Ishikawa (cell line): Measurements from ENCODE around the gene TRAPPC5.

Experiments used
- CEBPB ChIP-seq: IDR thresholded peaks from 2 replicates; pipeline ENCODE4 v1.6.1; 2012
- CREB1 ChIP-seq: IDR thresholded peaks from 2 replicates; pipeline ENCODE4 v1.6.1; 2012; ENCODE audit warnings: low read depth
- EGR1 ChIP-seq: IDR thresholded peaks from 2 replicates; pipeline ENCODE4 v1.6.1; 2012
- EP300 ChIP-seq: IDR thresholded peaks from 2 replicates; pipeline ENCODE4 v1.6.1; 2012; ENCODE audit warnings: borderline replicate concordance
- FOXM1 ChIP-seq: IDR thresholded peaks from 2 replicates; pipeline ENCODE4 v1.6.1; 2012; ENCODE audit warnings: low read depth, borderline replicate concordance
- MAX ChIP-seq: IDR thresholded peaks from 2 replicates; pipeline ENCODE4 v1.6.1; 2012
- NFIC ChIP-seq: IDR thresholded peaks from 2 replicates; pipeline ENCODE4 v1.6.1; 2012
- RAD21 ChIP-seq: IDR thresholded peaks from 2 replicates; pipeline ENCODE4 v1.6.1; 2012; ENCODE audit warnings: low read depth
- TAF1 ChIP-seq: IDR thresholded peaks from 2 replicates; pipeline ENCODE4 v1.6.1; 2012; ENCODE audit warnings: low read depth, mild to moderate bottlenecking
- TCF12 ChIP-seq: IDR thresholded peaks from 2 replicates; pipeline ENCODE4 v1.6.1; 2012; ENCODE audit warnings: low read depth
- TEAD4 ChIP-seq: IDR thresholded peaks from 2 replicates; pipeline ENCODE4 v1.6.1; 2012
- YY1 ChIP-seq: IDR thresholded peaks from 2 replicates; pipeline ENCODE4 v1.6.1; 2012; ENCODE audit warnings: low read depth
- ZBTB7A ChIP-seq: IDR thresholded peaks from 2 replicates; pipeline ENCODE4 v1.6.1; 2012; ENCODE audit warnings: low read depth
- TF ChIP-seq, protein P1 (sequence below): IDR thresholded peaks from 2 replicates; pipeline ENCODE4 v1.6.1; 2012
- TF ChIP-seq, protein P2 (sequence below): IDR thresholded peaks from 2 replicates; pipeline ENCODE4 v1.6.1; 2012; ENCODE audit warnings: low read depth, mild to moderate bottlenecking

The TRAPPC5 gene

GRCh38 chr19:7699003-7699402, 18.4 kb downstream of the TRAPPC5 start:
- no peak for TF ChIP-seq MAX
- TF ChIP-seq FOXM1 = no peak
- no peak for TF ChIP-seq NFIC
- no peak for TF ChIP-seq EP300
- TF ChIP-seq ZBTB7A = no peak
- TF ChIP-seq YY1 = no peak
- TF ChIP-seq, protein P1, sequence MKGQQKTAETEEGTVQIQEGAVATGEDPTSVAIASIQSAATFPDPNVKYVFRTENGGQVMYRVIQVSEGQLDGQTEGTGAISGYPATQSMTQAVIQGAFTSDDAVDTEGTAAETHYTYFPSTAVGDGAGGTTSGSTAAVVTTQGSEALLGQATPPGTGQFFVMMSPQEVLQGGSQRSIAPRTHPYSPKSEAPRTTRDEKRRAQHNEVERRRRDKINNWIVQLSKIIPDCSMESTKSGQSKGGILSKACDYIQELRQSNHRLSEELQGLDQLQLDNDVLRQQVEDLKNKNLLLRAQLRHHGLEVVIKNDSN = no peak
- TF ChIP-seq TEAD4 = no peak
- TF ChIP-seq TCF12 = no peak
- TF ChIP-seq TAF1 = no peak
- TF ChIP-seq CEBPB = no peak
- TF ChIP-seq, protein P2, sequence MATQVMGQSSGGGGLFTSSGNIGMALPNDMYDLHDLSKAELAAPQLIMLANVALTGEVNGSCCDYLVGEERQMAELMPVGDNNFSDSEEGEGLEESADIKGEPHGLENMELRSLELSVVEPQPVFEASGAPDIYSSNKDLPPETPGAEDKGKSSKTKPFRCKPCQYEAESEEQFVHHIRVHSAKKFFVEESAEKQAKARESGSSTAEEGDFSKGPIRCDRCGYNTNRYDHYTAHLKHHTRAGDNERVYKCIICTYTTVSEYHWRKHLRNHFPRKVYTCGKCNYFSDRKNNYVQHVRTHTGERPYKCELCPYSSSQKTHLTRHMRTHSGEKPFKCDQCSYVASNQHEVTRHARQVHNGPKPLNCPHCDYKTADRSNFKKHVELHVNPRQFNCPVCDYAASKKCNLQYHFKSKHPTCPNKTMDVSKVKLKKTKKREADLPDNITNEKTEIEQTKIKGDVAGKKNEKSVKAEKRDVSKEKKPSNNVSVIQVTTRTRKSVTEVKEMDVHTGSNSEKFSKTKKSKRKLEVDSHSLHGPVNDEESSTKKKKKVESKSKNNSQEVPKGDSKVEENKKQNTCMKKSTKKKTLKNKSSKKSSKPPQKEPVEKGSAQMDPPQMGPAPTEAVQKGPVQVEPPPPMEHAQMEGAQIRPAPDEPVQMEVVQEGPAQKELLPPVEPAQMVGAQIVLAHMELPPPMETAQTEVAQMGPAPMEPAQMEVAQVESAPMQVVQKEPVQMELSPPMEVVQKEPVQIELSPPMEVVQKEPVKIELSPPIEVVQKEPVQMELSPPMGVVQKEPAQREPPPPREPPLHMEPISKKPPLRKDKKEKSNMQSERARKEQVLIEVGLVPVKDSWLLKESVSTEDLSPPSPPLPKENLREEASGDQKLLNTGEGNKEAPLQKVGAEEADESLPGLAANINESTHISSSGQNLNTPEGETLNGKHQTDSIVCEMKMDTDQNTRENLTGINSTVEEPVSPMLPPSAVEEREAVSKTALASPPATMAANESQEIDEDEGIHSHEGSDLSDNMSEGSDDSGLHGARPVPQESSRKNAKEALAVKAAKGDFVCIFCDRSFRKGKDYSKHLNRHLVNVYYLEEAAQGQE = no peak
- TF ChIP-seq CREB1 = no peak
- TF ChIP-seq RAD21 = no peak
- TF ChIP-seq EGR1 = no peak

GRCh38 chr19:7699417-7700401, 19.1 kb downstream of the TRAPPC5 start:
- no peak for TF ChIP-seq RAD21
- TF ChIP-seq NFIC = peak; percentile 70

DNA sequence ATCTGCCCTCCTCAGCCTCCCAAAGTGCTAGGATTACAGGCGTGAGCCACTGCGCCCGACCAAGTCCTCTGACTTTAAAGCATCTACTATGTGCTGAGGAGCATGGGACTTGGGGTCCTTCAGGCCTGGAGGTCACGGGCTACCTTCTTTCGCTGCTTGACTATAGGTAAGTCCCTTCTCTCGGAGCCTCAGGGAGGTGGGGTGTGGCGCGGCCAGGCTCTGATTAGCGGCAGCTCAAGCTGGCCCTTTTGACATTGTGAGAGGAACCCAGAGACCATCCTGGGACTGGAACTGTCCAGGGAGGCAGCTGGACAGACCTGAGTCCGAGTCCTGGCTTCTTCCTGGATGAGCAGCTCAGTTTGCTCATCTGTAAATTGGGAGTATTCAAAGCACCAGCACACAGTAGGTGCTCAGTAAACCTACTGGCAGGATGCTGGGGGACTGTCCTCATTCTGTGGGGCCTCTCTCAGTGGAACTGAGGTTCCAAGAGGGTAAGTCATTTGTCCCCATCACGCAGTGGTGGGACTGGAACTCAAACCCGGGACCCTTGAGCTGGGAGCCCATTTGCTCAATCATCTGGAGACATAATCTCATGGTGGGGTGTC, 20.5 kb downstream of the TRAPPC5 start:
- no peak for TF ChIP-seq EGR1

DNA sequence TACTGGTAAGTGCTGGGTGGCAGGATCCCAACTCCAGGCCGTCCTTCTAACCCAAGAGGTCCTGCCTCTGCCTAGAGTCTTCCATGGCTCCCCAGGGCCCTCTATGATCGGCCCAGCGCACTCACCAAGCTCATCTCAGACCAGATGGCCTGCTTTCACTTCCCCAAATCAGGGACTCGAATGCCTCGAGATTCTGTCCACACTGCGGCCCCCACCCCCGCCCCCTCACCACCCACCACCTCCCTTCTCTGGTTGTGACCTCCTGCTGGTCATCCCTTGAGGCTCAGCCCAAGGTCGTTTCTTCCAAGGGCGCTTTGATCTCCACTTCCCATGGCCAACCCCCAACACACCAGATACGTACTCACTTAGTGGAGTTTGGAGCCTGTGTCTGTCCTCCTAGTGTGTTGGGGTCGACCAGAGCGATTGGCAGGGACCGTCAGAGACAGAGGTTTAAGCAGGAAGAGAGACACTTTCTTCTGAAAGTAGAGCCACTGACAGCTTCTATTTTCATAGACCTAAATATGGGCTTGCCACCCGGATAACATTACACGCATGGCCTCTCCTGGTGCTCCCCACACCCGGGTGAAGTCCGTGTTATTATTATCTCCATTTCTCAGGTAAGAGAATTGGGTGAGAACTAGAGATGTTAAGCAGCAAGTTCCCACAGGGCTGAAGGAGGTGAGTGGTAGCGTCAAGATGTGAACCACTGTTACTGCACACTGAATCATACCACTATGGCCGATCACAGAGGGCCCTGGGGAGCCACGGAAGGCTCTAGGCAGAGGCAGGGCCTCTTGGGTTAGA, 21.2 kb downstream of the TRAPPC5 start, which contains the start of gene FCER2:
Gene FCER2, minus strand, starts transcription at position 478 of the 804 bp plus-strand sequence. CDS start 2,371 bp downstream, outside the sequence.
- no peak for TF ChIP-seq ZBTB7A
- TF ChIP-seq, protein P1 = no peak
- no peak for TF ChIP-seq MAX
- TF ChIP-seq, protein P2 = no peak
- no peak for TF ChIP-seq TEAD4
- no peak for TF ChIP-seq TCF12
- no peak for TF ChIP-seq EGR1
- TF ChIP-seq EP300 = no peak
- no peak for TF ChIP-seq CEBPB
- no peak for TF ChIP-seq RAD21
- TF ChIP-seq YY1 = no peak

DNA sequence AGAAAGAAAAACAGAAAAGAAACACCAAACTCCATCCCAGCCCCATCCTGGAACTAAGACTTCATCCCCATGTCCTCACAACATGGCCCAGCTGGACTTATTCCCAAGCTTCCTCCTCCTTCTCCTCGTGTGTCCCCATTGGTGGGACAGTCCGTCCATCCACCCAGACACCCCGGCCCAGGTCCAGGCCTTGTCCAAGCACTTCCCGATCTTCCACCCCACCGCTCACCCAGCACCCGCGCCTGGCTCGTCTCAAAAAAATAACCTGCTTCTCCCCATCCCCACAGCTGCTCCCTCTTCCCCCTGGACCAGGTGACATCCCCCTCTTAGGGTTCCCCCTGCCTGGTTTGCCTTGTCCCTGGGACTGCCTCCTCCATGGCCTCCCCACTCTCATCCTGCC, 22.7 kb downstream of the TRAPPC5 start:
- TF ChIP-seq TAF1 = no peak
